T-helper 17 cell (primary cell): ENCODE results near the gene FBXL7. TPM values are rescaled to one million over a fixed set of nuclear protein-coding genes. Genes with fewer than 3 reads are reported as not detected.

Source experiments
- ATAC-seq: fragments of 150-1000 bp; cut with Tn5 transposase; 2 replicates; pipeline ENCODE4 v1.10.0; 2021; ENCODE audit warnings: mild to moderate bottlenecking, moderate library complexity
- DNase-seq, 3 donors: peaks; one replicate each; pipeline versions ENCODE4 v3.0.0 to v3.0.0-alpha.2; 2020 to 2021
- H3K9me3 ChIP-seq: one replicate; pipeline ENCODE4 v1.7.0; 2013; ENCODE audit warnings: low read length, mild to moderate bottlenecking; ENCODE audit not compliant: control insufficient read depth, poor library complexity, severe bottlenecking
- H3K27ac Mint-ChIP-seq: one replicate; pipeline ENCODE4 v1.8.0; 2022; ENCODE audit warnings: mild to moderate bottlenecking, moderate library complexity, mixed read lengths
- H3K27me3 Mint-ChIP-seq: one replicate; pipeline ENCODE4 v1.8.0; 2022; ENCODE audit warnings: mixed read lengths
- H3K36me3 Mint-ChIP-seq: one replicate; pipeline ENCODE4 v1.8.0; 2022; ENCODE audit warnings: low read depth, mixed read lengths
- H3K4me1 Mint-ChIP-seq: one replicate; pipeline ENCODE4 v1.8.0; 2022; ENCODE audit warnings: mild to moderate bottlenecking, mixed read lengths
- H3K4me3 Mint-ChIP-seq: one replicate; pipeline ENCODE4 v1.8.0; 2022; ENCODE audit warnings: mild to moderate bottlenecking, moderate library complexity, mixed read lengths
- total RNA-seq, 4 donors: library from RNA in 2 of 4; stranded (reverse) in 2 of 4; gene quantifications; one replicate each; pipeline ENCODE4 v1.2.3 and lab custom pipeline; 2022 to 2026

Gene FBXL7
- total RNA-seq, 2 donors from 2014 or later = not detected

DNA sequence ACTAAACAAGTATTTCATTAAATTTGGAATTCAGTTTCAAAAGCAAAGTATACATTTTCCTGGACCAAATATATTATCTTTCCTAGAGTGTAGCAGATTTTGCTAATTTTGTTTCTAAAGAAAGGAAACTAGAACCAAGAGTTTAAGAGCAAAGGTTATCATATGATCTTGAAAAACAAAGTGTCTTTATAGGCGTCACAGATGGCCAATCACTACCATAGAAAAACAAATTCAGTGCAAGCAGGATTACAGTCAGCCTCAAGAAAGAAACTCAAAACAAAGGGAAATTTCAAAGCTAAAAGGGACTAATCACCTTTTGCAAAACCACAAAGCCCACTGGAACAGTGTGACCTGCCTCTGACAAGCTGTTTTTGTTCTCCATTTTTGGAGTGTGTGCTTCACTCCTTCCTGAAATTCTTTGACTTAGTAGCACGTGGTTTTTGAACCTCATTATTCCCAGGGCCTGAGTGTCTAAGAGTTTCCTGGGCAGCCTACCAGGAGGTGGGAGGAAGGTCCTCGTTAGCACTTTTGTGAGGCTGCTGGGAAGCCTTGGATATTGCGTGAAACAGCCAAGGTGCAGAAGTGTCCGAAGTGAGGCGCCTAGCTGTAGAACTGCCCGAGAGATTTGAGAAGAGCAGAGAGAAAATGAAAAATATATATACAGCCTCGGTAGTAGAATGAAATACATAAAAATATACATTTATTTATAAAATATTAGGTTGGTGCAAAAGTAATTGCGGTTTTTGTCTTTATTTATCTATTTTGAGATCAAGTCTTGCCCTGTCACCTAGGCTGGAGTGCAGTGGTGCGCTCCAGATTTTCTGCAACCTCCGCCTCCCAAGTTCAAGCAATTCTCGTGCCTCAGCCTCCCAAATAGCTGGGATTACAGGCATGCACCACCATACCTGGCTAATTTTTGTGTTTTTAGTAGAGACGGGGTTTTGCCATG lies 433.6 kb downstream of the FBXL7 start:
- Mint-ChIP-seq H3K36me3 (no peaks in the 10 kb centered on the region), H3K4me1 (no peaks in the 10 kb centered on the region), H3K27me3 (no peaks in the 10 kb centered on the region), H3K27ac (no peak overlapping the region), H3K4me3 (no peak overlapping the region)
- no peak for DNase-seq
- ATAC-seq = no peak
- H3K9me3 ChIP-seq = peaks cover under 1% of the 10 kb centered on the region

DNA sequence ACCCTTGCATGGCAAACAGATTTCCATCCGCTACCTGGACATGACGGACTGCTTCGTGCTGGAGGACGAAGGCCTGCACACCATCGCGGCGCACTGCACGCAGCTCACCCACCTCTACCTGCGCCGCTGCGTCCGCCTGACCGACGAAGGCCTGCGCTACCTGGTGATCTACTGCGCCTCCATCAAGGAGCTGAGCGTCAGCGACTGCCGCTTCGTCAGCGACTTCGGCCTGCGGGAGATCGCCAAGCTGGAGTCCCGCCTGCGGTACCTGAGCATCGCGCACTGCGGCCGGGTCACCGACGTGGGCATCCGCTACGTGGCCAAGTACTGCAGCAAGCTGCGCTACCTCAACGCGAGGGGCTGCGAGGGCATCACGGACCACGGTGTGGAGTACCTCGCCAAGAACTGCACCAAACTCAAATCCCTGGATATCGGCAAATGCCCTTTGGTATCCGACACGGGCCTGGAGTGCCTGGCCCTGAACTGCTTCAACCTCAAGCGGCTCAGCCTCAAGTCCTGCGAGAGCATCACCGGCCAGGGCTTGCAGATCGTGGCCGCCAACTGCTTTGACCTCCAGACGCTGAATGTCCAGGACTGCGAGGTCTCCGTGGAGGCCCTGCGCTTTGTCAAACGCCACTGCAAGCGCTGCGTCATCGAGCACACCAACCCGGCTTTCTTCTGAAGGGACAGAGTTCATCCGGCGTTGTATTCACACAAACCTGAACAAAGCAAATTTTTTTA lies 436.7 kb downstream of the FBXL7 start:
- no peaks in the 10 kb centered on the region for H3K27me3 Mint-ChIP-seq
- H3K36me3 Mint-ChIP-seq = no peaks in the 10 kb centered on the region
- no peaks in the 10 kb centered on the region for H3K4me1 Mint-ChIP-seq
- DNase-seq (no peak), ATAC-seq (no peak)
- no peak overlapping the region for H3K27ac Mint-ChIP-seq
- peaks cover 3% of the 10 kb centered on the region for H3K9me3 ChIP-seq
- no peak overlapping the region for H3K4me3 Mint-ChIP-seq

DNA sequence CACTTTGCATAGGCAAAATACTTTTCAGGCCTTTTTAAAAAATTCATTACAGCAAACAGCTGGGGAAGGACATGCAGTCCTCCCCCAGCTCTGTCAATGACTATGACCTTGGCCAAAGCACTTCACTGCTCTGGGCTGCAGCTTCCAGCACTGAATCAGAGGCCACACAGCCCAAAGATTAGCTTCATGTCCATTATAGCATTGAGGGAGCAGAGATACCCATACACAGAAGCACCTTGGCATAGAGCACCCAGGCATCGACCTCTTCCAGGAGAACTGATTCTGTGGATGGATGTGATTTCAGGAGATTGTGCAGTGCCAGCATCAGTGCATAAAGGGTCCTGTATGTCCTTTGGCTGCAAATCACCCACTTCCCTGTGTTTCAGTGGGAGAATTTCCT lies 437.7 kb downstream of the FBXL7 start:
- no peak overlapping the region for H3K27ac Mint-ChIP-seq
- DNase-seq (no peak), ATAC-seq (no peak)
- H3K27me3 Mint-ChIP-seq = no peaks in the 10 kb centered on the region
- H3K4me1 Mint-ChIP-seq = no peaks in the 10 kb centered on the region
- no peak overlapping the region for H3K4me3 Mint-ChIP-seq
- H3K36me3 Mint-ChIP-seq = no peaks in the 10 kb centered on the region
- peaks cover 3% of the 10 kb centered on the region for H3K9me3 ChIP-seq

DNA sequence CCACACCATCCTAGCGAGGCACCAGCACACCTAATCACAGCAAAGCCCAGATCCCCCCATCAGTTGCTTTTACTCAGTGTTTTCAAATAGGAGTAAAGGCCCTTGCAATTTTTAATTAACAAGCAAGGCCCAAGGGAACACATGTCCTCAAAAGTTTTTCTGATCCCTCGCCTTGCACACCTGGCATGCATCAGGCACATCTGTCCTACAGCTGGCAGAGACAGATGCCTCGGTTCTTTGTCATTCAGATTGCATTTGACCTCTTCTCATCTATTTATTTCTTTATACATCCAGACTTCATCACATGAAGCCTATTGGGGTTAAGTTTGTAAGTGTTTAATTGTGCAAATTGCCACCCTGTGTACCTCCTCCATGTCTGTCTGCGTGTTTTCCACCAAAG lies 438.2 kb downstream of the FBXL7 start:
- peaks cover 3% of the 10 kb centered on the region for H3K9me3 ChIP-seq
- DNase-seq (no peak), ATAC-seq (no peak)
- no peaks in the 10 kb centered on the region for H3K36me3 Mint-ChIP-seq
- no peaks in the 10 kb centered on the region for H3K27me3 Mint-ChIP-seq
- no peaks in the 10 kb centered on the region for H3K4me1 Mint-ChIP-seq
- no peak overlapping the region for H3K4me3 Mint-ChIP-seq
- no peak overlapping the region for H3K27ac Mint-ChIP-seq

DNA sequence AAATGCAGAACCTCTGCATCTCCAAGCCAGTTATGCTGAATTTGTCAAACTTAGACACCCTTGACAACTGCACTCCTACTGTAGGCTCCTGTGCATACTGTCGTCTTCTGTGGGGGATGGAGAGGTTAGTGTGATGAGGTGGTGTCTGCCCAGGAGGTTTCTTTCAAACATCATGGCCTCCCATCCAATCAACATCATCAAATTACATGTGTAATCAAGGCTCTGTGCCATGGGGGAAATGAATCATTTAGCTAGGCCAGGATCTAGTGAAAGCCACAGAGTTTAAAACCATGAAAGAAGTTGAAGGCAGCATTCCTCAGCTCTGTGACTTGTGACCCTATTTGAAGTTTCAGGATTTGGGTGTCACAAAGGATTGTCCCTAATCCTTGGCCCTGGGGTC lies 439.0 kb downstream of the FBXL7 start:
- ATAC-seq (no peak), DNase-seq (no peak)
- Mint-ChIP-seq H3K27me3 (no peaks in the 10 kb centered on the region), H3K36me3 (no peaks in the 10 kb centered on the region), H3K4me1 (no peaks in the 10 kb centered on the region), H3K4me3 (no peak overlapping the region), H3K27ac (no peak overlapping the region)
- peaks cover 3% of the 10 kb centered on the region for H3K9me3 ChIP-seq

DNA sequence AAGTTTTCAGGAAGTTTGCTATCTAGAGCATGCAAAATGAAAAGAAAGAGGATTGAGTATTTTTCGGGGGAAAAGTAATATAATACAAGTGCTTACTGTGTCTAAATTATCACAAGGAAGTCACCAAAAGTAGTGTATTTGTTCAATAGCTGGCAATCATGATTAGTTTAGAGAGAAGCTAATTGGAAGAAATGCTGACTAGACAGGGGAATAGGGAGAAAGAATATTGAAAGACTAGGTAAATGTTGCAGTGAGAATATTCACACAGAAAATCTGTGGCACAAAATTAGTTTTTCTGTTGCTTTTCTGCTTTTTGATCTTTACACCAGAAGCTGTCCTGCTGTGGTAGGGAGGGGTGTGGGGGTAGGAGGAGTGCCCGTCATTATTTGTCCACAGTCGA lies 440.9 kb downstream of the FBXL7 start:
- H3K9me3 ChIP-seq = peaks cover 3% of the 10 kb centered on the region
- no peak overlapping the region for H3K4me3 Mint-ChIP-seq
- no peaks in the 10 kb centered on the region for H3K27me3 Mint-ChIP-seq
- H3K4me1 Mint-ChIP-seq = no peaks in the 10 kb centered on the region
- H3K27ac Mint-ChIP-seq = no peak overlapping the region
- ATAC-seq (no peak), DNase-seq (no peak)
- no peaks in the 10 kb centered on the region for H3K36me3 Mint-ChIP-seq

DNA sequence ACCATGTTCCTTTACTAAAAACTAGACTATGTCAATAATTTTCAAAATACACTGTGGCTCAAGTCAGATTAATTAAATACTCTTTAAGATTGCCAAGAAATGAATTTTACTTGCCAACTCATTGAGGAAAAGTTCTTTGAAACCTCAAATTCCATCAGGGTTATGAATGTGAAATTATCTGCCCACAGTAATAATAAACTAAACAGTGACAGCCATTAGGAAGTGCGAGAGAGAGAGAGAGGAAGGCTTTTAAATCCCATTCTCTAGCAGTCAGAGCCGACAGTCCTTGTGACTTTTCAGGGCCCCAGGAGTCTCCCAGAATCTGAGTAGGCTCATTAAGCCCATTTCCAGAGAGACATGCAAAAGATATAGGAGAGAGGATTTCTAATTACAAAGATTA lies 443.5 kb downstream of the FBXL7 start:
- no peak for ATAC-seq
- Mint-ChIP-seq H3K36me3 (no peaks in the 10 kb centered on the region), H3K4me3 (no peak overlapping the region)

DNA sequence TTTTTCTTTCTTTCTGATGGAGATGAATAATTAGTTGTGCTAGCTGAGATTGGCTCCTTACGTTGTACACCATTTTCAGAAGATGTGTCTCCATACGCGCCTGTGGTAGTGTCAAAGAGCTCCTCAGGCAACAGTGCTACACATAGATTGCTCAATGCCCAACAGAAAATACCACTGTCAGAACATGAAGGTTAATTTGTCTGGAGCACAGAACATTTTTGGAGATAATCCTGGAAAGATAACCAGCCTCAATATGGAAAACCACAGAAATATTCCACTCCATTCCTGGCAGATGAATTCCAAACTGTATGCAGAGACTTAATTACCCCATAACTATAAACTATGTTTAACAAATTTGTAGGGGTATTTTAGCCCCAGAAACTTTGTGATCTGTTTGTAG lies 446.0 kb downstream of the FBXL7 start:
- no peaks in the 10 kb centered on the region for H3K9me3 ChIP-seq
- Mint-ChIP-seq H3K27ac (no peak overlapping the region), H3K4me3 (no peak overlapping the region), H3K36me3 (no peaks in the 10 kb centered on the region), H3K4me1 (no peaks in the 10 kb centered on the region), H3K27me3 (no peaks in the 10 kb centered on the region)
- ATAC-seq = no peak
- DNase-seq = no peak

More for the DNA sequence above, 443.5 kb downstream of the FBXL7 start:
- peaks cover 3% of the 10 kb centered on the region for H3K9me3 ChIP-seq
- H3K27ac Mint-ChIP-seq = no peak overlapping the region
- H3K27me3 Mint-ChIP-seq = no peaks in the 10 kb centered on the region
- H3K4me1 Mint-ChIP-seq = no peaks in the 10 kb centered on the region
- DNase-seq = no peak

DNA sequence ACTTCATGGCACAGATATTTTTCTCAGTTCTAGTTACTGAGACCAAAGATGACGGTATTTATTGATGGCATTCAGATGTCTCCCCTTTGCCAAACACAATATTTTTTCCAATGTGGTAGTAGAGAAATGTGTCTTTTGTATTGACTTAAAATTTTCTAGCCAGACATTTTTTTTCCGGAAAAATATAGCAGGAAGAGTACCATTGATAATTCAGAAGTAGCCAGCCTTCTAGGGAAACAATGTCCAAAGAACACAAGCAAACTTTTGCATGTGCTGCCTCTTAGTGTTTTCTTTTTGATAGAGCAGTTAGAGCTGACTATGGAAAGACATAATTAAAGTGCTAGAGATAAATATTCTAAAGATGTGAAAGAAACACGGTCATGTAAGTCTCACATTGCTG lies 448.2 kb downstream of the FBXL7 start:
- ATAC-seq (no peak), DNase-seq (no peak)
- no peak overlapping the region for H3K27ac Mint-ChIP-seq
- H3K4me3 Mint-ChIP-seq = no peak overlapping the region
- no peaks in the 10 kb centered on the region for H3K9me3 ChIP-seq
- no peaks in the 10 kb centered on the region for H3K27me3 Mint-ChIP-seq
- no peaks in the 10 kb centered on the region for H3K4me1 Mint-ChIP-seq
- H3K36me3 Mint-ChIP-seq = no peaks in the 10 kb centered on the region

DNA sequence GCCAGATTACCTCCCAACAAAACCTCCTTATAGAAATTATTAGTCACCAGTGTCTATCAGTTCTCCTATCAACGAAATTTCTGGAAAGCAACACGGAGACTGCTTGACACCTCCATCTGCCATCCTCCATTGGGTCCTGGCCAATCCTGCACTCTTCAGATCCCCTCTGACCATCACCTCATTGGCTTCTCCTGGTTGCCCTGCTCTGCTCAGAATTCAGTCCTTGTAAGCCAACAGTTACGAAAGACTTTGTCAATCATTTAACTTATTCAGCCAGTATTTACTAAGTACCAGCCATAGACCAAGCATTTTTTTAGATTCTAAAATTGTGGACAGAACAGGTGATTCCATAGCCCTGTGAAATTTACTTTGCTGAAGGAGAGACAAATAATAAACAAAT lies 451.1 kb downstream of the FBXL7 start:
- DNase-seq = no peak
- Mint-ChIP-seq H3K4me1 (no peaks in the 10 kb centered on the region), H3K36me3 (no peaks in the 10 kb centered on the region), H3K4me3 (no peak overlapping the region), H3K27me3 (no peaks in the 10 kb centered on the region), H3K27ac (no peak overlapping the region)
- ATAC-seq = no peak
- no peaks in the 10 kb centered on the region for H3K9me3 ChIP-seq

DNA sequence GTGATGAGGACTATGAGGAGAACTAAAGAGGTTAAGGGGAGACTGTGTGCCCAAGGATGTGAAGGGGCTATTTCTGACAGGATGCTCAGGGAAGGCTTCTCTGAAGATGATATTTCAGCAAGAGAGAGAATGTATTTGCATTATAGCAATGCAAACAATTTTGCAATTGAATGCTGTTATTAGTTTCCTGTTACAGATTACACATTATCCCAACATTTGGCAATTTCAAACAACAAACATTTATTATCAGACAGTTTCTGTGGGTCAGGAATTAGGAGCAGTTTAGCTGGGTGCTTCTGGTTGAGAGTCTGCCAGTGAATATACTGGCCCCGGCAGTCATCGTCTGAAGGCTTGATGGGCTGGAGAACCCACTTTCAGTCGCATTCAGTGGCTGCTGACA lies 451.6 kb downstream of the FBXL7 start:
- H3K4me1 Mint-ChIP-seq = no peaks in the 10 kb centered on the region
- H3K4me3 Mint-ChIP-seq = no peak overlapping the region
- H3K36me3 Mint-ChIP-seq = no peaks in the 10 kb centered on the region
- no peak for ATAC-seq
- no peaks in the 10 kb centered on the region for H3K27me3 Mint-ChIP-seq
- H3K27ac Mint-ChIP-seq = no peak overlapping the region
- no peak for DNase-seq
- H3K9me3 ChIP-seq = no peaks in the 10 kb centered on the region

DNA sequence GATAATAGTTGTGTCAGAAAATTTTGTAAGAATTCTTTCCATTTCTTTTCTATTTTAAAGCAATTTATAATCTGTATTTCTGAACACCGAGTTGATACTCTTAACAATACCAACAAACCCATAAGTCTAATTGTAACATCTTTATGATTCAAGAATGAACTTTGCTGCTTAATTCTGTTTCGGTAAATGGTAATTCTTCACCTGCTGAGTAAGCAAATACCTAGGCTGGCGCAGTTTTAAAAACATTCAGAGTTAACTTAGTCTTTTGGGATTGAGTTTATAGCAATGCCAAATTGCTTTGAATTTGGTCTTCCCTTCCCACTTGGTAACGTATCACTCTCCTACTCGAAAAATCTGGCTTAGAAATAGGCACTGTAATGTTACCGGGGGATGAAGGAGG lies 456.6 kb downstream of the FBXL7 start:
- Mint-ChIP-seq H3K36me3 (no peaks in the 10 kb centered on the region), H3K4me1 (no peaks in the 10 kb centered on the region), H3K27me3 (no peaks in the 10 kb centered on the region), H3K27ac (no peak overlapping the region), H3K4me3 (no peak overlapping the region)
- no peak for ATAC-seq
- H3K9me3 ChIP-seq = no peaks in the 10 kb centered on the region
- DNase-seq = no peak

DNA sequence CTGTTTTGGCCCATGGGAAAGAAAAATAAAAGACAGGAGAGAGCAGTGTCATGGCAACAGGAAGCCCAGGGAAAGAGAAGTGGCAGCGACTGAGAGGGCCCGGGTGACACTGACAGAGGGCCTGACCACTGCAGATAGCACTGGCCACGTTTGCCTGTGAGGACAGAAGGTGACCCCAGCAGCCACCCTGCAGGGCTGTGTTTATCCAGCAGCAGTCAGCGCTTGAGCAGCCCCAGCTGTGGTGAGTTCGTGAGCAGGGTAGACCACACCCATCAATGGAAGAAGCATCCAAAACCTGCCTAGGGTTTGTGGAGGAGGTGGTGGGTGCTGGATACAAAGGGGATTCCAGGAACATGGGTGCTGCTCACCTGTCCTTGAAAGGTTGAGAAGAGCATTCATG lies 457.1 kb downstream of the FBXL7 start:
- Mint-ChIP-seq H3K27me3 (no peaks in the 10 kb centered on the region), H3K27ac (no peak overlapping the region), H3K4me1 (no peaks in the 10 kb centered on the region), H3K4me3 (no peak overlapping the region), H3K36me3 (no peaks in the 10 kb centered on the region)
- DNase-seq (no peak), ATAC-seq (no peak)
- no peaks in the 10 kb centered on the region for H3K9me3 ChIP-seq
